Measurements from ENCODE around the gene CSTB. TPM values are rescaled to one million over a fixed set of nuclear protein-coding genes. Genes with fewer than 3 reads are reported as not detected.

The CSTB gene
- total RNA-seq, 1 donor from 2014 or later: 32.7 TPM

- no peak for TF ChIP-seq CTCF (IDR thresholded peaks at IDR 0.05; ENCODE audit: partially characterized antibody, unreplicated experiment)
- H3K4me1 Mint-ChIP-seq (ENCODE audit: low read depth, unreplicated experiment): peaks cover 6% of the 10 kb centered on the region
- no peak overlapping the region for H3K27ac Mint-ChIP-seq (ENCODE audit: unreplicated experiment)
- no peaks in the 10 kb centered on the region for H3K27me3 Mint-ChIP-seq (ENCODE audit: unreplicated experiment)
- no peaks in the 10 kb centered on the region for H3K36me3 Mint-ChIP-seq (ENCODE audit: unreplicated experiment)
- peaks cover 3% of the 10 kb centered on the region for H3K9me3 Mint-ChIP-seq (ENCODE audit: unreplicated experiment)
- H3K4me3 Mint-ChIP-seq (ENCODE audit: unreplicated experiment): no peak overlapping the region
- DNase-seq: no peak
These were observed 25.6 kb downstream of the CSTB start for GRCh38 chr21:43750339-43751033.

- Mint-ChIP-seq H3K36me3 (ENCODE audit: unreplicated experiment) (no peaks in the 10 kb centered on the region), H3K27ac (ENCODE audit: unreplicated experiment) (no peak overlapping the region)
These were observed 26.4 kb downstream of the CSTB start for GRCh38 chr21:43749651-43750262.

GRCh38 chr21:43748622-43749021 is 27.5 kb downstream of the CSTB start:
- Mint-ChIP-seq H3K4me3 (ENCODE audit: unreplicated experiment) (no peak overlapping the region), H3K27me3 (ENCODE audit: unreplicated experiment) (no peaks in the 10 kb centered on the region), H3K36me3 (ENCODE audit: unreplicated experiment) (no peaks in the 10 kb centered on the region), H3K4me1 (ENCODE audit: low read depth, unreplicated experiment) (peaks cover 4% of the 10 kb centered on the region), H3K27ac (ENCODE audit: unreplicated experiment) (no peak overlapping the region), H3K9me3 (ENCODE audit: unreplicated experiment) (peaks cover 6% of the 10 kb centered on the region)
- no peak for DNase-seq
- TF ChIP-seq CTCF (IDR thresholded peaks at IDR 0.05; ENCODE audit: partially characterized antibody, unreplicated experiment): no peak

More at GRCh38 chr21:43749651-43750262, 26.4 kb downstream of the CSTB start:
- Mint-ChIP-seq H3K4me3 (ENCODE audit: unreplicated experiment) (no peak overlapping the region), H3K9me3 (ENCODE audit: unreplicated experiment) (peaks cover 4% of the 10 kb centered on the region), H3K4me1 (ENCODE audit: low read depth, unreplicated experiment) (peaks cover 6% of the 10 kb centered on the region), H3K27me3 (ENCODE audit: unreplicated experiment) (no peaks in the 10 kb centered on the region)
- DNase-seq: no peak
- TF ChIP-seq CTCF (IDR thresholded peaks at IDR 0.05; ENCODE audit: partially characterized antibody, unreplicated experiment): no peak

- no peaks in the 10 kb centered on the region for H3K27me3 Mint-ChIP-seq (ENCODE audit: unreplicated experiment)
- H3K27ac Mint-ChIP-seq (ENCODE audit: unreplicated experiment): no peak overlapping the region
- H3K36me3 Mint-ChIP-seq (ENCODE audit: unreplicated experiment): no peaks in the 10 kb centered on the region
- H3K4me3 Mint-ChIP-seq (ENCODE audit: unreplicated experiment): no peak overlapping the region
- H3K4me1 Mint-ChIP-seq (ENCODE audit: low read depth, unreplicated experiment): peaks cover 2% of the 10 kb centered on the region
- no peak for TF ChIP-seq CTCF (IDR thresholded peaks at IDR 0.05; ENCODE audit: partially characterized antibody, unreplicated experiment)
- H3K9me3 Mint-ChIP-seq (ENCODE audit: unreplicated experiment): peaks cover 5% of the 10 kb centered on the region
- no peak for DNase-seq
These were observed 30.2 kb downstream of the CSTB start for GRCh38 chr21:43745772-43746517.
